Neural cell (in vitro differentiated cells): ENCODE data around the gene ZNF536. TPM values are rescaled to one million over a fixed set of nuclear protein-coding genes. Genes with fewer than 3 reads are reported as not detected.

Experiments used
- H2AFZ ChIP-seq: fragments of 200-600, 300-800 bp; sonication (generic), shearing (Covaris generic); 2 replicates; pipeline ENCODE4 v1.6.0; 2014; ENCODE audit warnings: low read depth, mild to moderate bottlenecking, antibody characterized with exemption, low read length, moderate library complexity
- H3F3A ChIP-seq: fragments of 200-600 bp; shearing (Covaris generic); 2 replicates; pipeline ENCODE4 v1.6.1; 2016; ENCODE audit warnings: mild to moderate bottlenecking, moderate library complexity, mixed read lengths, antibody characterized with exemption, low read length; ENCODE audit not compliant: insufficient read depth, poor library complexity, severe bottlenecking
- H3K27ac ChIP-seq: fragments of 200-600, 300-800 bp; sonication (generic), shearing (Covaris generic); 2 replicates; pipeline ENCODE4 v1.5.1; 2014; ENCODE audit warnings: mild to moderate bottlenecking, low read length, moderate library complexity
- H3K27me3 ChIP-seq: fragments of 300-800, 200-600 bp; sonication (generic), shearing (Covaris generic); 2 replicates; pipeline ENCODE4 v1.6.0; 2014; ENCODE audit warnings: mild to moderate bottlenecking, low read depth, low read length, moderate library complexity; ENCODE audit not compliant: insufficient read depth
- H3K36me3 ChIP-seq: fragments of 300-800, 200-600 bp; sonication (generic), shearing (Covaris generic); 2 replicates; pipeline ENCODE4 v1.5.1; 2014; ENCODE audit warnings: mild to moderate bottlenecking, antibody characterized with exemption, low read length, moderate library complexity; ENCODE audit not compliant: insufficient read depth
- H3K4me2 ChIP-seq: fragments of 300-800, 200-600 bp; sonication (generic), shearing (Covaris generic); 2 replicates; pipeline ENCODE4 v1.6.0; 2014; ENCODE audit warnings: mild to moderate bottlenecking, low read length
- H3K4me3 ChIP-seq: fragments of 300-800, 200-600 bp; sonication (generic), shearing (Covaris generic); 2 replicates; pipeline ENCODE4 v1.5.1; 2014; ENCODE audit warnings: mild to moderate bottlenecking, low read length, moderate library complexity
- H3K79me2 ChIP-seq: fragments of 200-600 bp; shearing (Covaris generic); replicated peaks from 2 replicates; pipeline ENCODE4 v1.6.0; 2014; ENCODE audit warnings: mild to moderate bottlenecking, low read length, moderate library complexity; ENCODE audit not compliant: insufficient read depth
- H3K9ac ChIP-seq: fragments of 300-800, 200-600 bp; sonication (generic), shearing (Covaris generic); 2 replicates; pipeline ENCODE4 v1.6.1; 2016; ENCODE audit warnings: mild to moderate bottlenecking, low read length, mixed read lengths
- H3K9me2 ChIP-seq: fragments of 200-600 bp; shearing (Covaris generic); 2 replicates; pipeline ENCODE4 v1.6.1; 2016; ENCODE audit warnings: mild to moderate bottlenecking, low read length, mixed read lengths; ENCODE audit not compliant: insufficient read depth
- H3K9me3 ChIP-seq: fragments of 200-600, 300-800 bp; sonication (generic), shearing (Covaris generic); 2 replicates; pipeline ENCODE4 v1.6.1; 2016; ENCODE audit warnings: mild to moderate bottlenecking, mixed run types, low read length, moderate library complexity, mixed read lengths
- H4K20me1 ChIP-seq: fragments of 200-600 bp; shearing (Covaris generic); 2 replicates; pipeline ENCODE4 v1.6.1; 2016; ENCODE audit warnings: mild to moderate bottlenecking, mixed run types; ENCODE audit not compliant: insufficient read depth
- EP300 ChIP-seq: fragments of 450-650 bp; conservative IDR thresholded peaks from 2 replicates; pipeline ENCODE4 v1.6.1; 2014; ENCODE audit warnings: antibody characterized with exemption, mild to moderate bottlenecking, moderate library complexity; ENCODE audit not compliant: poor library complexity, severe bottlenecking
- EZH2 ChIP-seq: fragments of 200-600, 300-800 bp; shearing (Covaris generic), sonication (generic); IDR thresholded peaks from 2 replicates; pipeline ENCODE4 v1.6.1; 2014; ENCODE audit warnings: antibody characterized with exemption, low read length, borderline replicate concordance, mild to moderate bottlenecking; ENCODE audit not compliant: insufficient read depth, poor library complexity, severe bottlenecking
- MXI1 ChIP-seq: fragments of 450-650 bp; conservative IDR thresholded peaks from 2 replicates; pipeline ENCODE4 v1.6.1; 2014; ENCODE audit warnings: antibody characterized with exemption, mild to moderate bottlenecking; ENCODE audit not compliant: poor library complexity, severe bottlenecking
- POLR2AphosphoS5 ChIP-seq: IDR thresholded peaks from 2 replicates; pipeline ENCODE4 v1.6.1; 2012
- RAD21 ChIP-seq: fragments of 450-650 bp; conservative IDR thresholded peaks from 2 replicates; pipeline ENCODE4 v1.6.1; 2014; ENCODE audit warnings: antibody characterized with exemption, mild to moderate bottlenecking, moderate library complexity
- SMC3 ChIP-seq: fragments of 450-650 bp; conservative IDR thresholded peaks from 2 replicates; pipeline ENCODE4 v1.6.1; 2014; ENCODE audit warnings: antibody characterized with exemption, mild to moderate bottlenecking, moderate library complexity; ENCODE audit not compliant: poor library complexity
- TAF1 ChIP-seq: IDR thresholded peaks from 2 replicates; pipeline ENCODE4 v1.6.1; 2012; ENCODE audit warnings: low read depth
- polyA plus RNA-seq: library from polyadenylated mRNA; depleted of rRNA; stranded (reverse); fragments of >200 nt; gene quantifications from 2 replicates; pipeline ENCODE4 v1.2.3, GENCODE V29; 2014
- TF ChIP-seq, protein P1 (sequence below): IDR thresholded peaks from 2 replicates; pipeline ENCODE4 v1.6.1; 2012; ENCODE audit warnings: borderline replicate concordance
- TF ChIP-seq, protein P2 (sequence below): fragments of 450-650 bp; IDR thresholded peaks from 2 replicates; pipeline ENCODE4 v1.5.1; 2014; ENCODE audit warnings: antibody characterized with exemption, mild to moderate bottlenecking, moderate library complexity; ENCODE audit not compliant: poor library complexity, severe bottlenecking

The ZNF536 gene
- polyA plus RNA-seq, 1 donor from 2014 or later: 13.9 TPM

DNA sequence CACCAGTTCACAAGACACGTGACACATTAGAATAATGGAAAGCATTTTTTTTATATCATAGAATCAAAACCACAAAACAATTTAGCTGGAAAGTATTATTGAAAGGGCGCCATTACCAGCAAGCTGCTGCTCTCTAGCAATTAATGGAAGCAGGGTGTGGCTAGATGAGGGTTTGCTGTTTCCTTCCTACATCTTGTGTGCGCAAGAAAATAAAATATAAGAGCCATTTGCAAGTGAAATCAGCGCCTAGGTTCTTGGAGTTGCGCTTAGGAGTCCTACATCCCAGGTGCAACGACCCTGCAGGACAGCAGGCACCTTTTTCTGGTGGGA is 140.9 kb downstream of the ZNF536 start:
- Histone ChIP-seq H3F3A (no peaks in the 10 kb centered on the region), H3K4me2 (no peak overlapping the region), H3K9ac (no peak overlapping the region), H3K9me2 (no peaks in the 10 kb centered on the region), H3K9me3 (no peaks in the 10 kb centered on the region), H3K79me2 (no peaks in the 10 kb centered on the region), H2AFZ (no peak overlapping the region), H4K20me1 (no peaks in the 10 kb centered on the region), H3K27me3 (no peaks in the 10 kb centered on the region), H3K27ac (no peak overlapping the region), H3K36me3 (no peaks in the 10 kb centered on the region), H3K4me3 (no peak overlapping the region)
- TF ChIP-seq TAF1 (no peak), SMC3 (no peak), MXI1 (no peak), EZH2 (no peak), POLR2AphosphoS5 (no peak), EP300 (no peak), RAD21 (no peak)
- TF ChIP-seq, protein P1, sequence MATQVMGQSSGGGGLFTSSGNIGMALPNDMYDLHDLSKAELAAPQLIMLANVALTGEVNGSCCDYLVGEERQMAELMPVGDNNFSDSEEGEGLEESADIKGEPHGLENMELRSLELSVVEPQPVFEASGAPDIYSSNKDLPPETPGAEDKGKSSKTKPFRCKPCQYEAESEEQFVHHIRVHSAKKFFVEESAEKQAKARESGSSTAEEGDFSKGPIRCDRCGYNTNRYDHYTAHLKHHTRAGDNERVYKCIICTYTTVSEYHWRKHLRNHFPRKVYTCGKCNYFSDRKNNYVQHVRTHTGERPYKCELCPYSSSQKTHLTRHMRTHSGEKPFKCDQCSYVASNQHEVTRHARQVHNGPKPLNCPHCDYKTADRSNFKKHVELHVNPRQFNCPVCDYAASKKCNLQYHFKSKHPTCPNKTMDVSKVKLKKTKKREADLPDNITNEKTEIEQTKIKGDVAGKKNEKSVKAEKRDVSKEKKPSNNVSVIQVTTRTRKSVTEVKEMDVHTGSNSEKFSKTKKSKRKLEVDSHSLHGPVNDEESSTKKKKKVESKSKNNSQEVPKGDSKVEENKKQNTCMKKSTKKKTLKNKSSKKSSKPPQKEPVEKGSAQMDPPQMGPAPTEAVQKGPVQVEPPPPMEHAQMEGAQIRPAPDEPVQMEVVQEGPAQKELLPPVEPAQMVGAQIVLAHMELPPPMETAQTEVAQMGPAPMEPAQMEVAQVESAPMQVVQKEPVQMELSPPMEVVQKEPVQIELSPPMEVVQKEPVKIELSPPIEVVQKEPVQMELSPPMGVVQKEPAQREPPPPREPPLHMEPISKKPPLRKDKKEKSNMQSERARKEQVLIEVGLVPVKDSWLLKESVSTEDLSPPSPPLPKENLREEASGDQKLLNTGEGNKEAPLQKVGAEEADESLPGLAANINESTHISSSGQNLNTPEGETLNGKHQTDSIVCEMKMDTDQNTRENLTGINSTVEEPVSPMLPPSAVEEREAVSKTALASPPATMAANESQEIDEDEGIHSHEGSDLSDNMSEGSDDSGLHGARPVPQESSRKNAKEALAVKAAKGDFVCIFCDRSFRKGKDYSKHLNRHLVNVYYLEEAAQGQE: no peak
- TF ChIP-seq, protein P2, sequence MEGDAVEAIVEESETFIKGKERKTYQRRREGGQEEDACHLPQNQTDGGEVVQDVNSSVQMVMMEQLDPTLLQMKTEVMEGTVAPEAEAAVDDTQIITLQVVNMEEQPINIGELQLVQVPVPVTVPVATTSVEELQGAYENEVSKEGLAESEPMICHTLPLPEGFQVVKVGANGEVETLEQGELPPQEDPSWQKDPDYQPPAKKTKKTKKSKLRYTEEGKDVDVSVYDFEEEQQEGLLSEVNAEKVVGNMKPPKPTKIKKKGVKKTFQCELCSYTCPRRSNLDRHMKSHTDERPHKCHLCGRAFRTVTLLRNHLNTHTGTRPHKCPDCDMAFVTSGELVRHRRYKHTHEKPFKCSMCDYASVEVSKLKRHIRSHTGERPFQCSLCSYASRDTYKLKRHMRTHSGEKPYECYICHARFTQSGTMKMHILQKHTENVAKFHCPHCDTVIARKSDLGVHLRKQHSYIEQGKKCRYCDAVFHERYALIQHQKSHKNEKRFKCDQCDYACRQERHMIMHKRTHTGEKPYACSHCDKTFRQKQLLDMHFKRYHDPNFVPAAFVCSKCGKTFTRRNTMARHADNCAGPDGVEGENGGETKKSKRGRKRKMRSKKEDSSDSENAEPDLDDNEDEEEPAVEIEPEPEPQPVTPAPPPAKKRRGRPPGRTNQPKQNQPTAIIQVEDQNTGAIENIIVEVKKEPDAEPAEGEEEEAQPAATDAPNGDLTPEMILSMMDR: no peak

DNA sequence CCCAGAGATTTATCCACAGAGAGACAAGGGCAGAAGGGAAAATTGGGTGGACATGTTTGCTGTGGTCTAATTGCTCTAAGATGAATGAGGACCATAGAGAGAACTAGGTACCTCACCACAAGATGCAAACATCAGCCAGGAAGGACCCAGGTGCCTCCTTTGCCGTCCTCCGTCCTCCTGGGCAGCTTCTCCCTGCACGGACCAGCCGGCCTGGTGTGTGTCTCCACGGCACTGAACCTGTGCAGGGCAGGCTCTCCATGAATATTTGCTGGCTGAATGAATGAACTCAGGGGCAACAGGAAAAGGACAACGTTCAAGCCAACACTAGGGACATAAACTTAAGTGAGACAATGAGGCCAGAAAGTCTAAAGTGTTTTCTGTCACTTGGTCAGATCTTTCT is 143.9 kb downstream of the ZNF536 start:
- Histone ChIP-seq H3K27ac (no peak overlapping the region), H3K4me2 (no peak overlapping the region), H3K36me3 (no peaks in the 10 kb centered on the region), H3K4me3 (no peak overlapping the region), H3K9me3 (no peaks in the 10 kb centered on the region), H3F3A (no peaks in the 10 kb centered on the region), H4K20me1 (no peaks in the 10 kb centered on the region), H2AFZ (no peak overlapping the region), H3K9me2 (no peaks in the 10 kb centered on the region), H3K27me3 (no peaks in the 10 kb centered on the region), H3K9ac (no peak overlapping the region), H3K79me2 (no peaks in the 10 kb centered on the region)
- TF ChIP-seq SMC3: no peak
- TF ChIP-seq, protein P2: no peak
- no peak for TF ChIP-seq RAD21
- TF ChIP-seq, protein P1: no peak
- no peak for TF ChIP-seq TAF1
- no peak for TF ChIP-seq MXI1
- no peak for TF ChIP-seq EZH2
- TF ChIP-seq POLR2AphosphoS5: no peak
- no peak for TF ChIP-seq EP300
